Stomach (tissue), 9 donors: ENCODE results near the gene PRRX1. TPM values are rescaled to one million over a fixed set of nuclear protein-coding genes. Genes with fewer than 3 reads are reported as not detected.

Source experiments
- DNase-seq, 2 donors: peaks; one replicate each; pipeline versions ENCODE4 v3.0.0 to v3.0.0-alpha.2; 2013 to 2019
- H3K27ac ChIP-seq, 5 donors: fragments of 200-600 bp in 4 of 5; sonication (generic) in 4 of 5; one replicate each; pipeline ENCODE4 v1.5.1; 2013 to 2019; ENCODE audit warnings: mild to moderate bottlenecking in 1 of 5, moderate library complexity in 1 of 5
- H3K27me3 ChIP-seq, 3 donors: fragments of 200-600 bp; sonication (generic); one replicate each; pipeline ENCODE4 v1.5.1; 2017 to 2019; ENCODE audit warnings: mixed run types in 1 of 3
- H3K36me3 ChIP-seq, 4 donors: fragments of 200-600 bp; sonication (generic); 1 replicate in 3 of 4; 2 replicates in 1 of 4; pipeline ENCODE4 v1.5.1; 2016 to 2019
- H3K4me1 ChIP-seq, 4 donors: fragments of 200-600 bp; sonication (generic); one replicate each; pipeline ENCODE4 v1.5.1; 2016 to 2019
- H3K4me3 ChIP-seq, 4 donors: fragments of 200-600 bp; sonication (generic) in 3 of 4; one replicate each; pipeline ENCODE4 v1.5.1; 2016 to 2019; ENCODE audit warnings: mild to moderate bottlenecking in 1 of 4
- H3K9me3 ChIP-seq, 4 donors: fragments of 200-600 bp; sonication (generic); one replicate each; pipeline ENCODE4 v1.5.1; 2016 to 2019
- CTCF ChIP-seq, 7 experiments: fragments of 450-650 bp in 4 of 7; fragments of 200-600 bp in 3 of 7; sonication (generic) in 3 of 7; IDR thresholded peaks; one replicate each; pipeline ENCODE4 v1.5.1; 2016 to 2019; ENCODE audit warnings: antibody characterized with exemption in 7 of 7, control low read depth in 2 of 7, mild to moderate bottlenecking in 1 of 7
- EP300 ChIP-seq: sonication (generic); formaldehyde crosslinking; IDR thresholded peaks from one replicate; pipeline ENCODE4 v1.6.1; 2017; ENCODE audit warnings: antibody characterized with exemption
- POLR2A ChIP-seq, 4 donors: fragments of 450-650 bp; IDR thresholded peaks; one replicate each; pipeline ENCODE4 v1.6.1; 2016; ENCODE audit warnings: antibody characterized with exemption in 4 of 4, control low read depth in 2 of 4, mild to moderate bottlenecking in 1 of 4, moderate library complexity in 1 of 4
- POLR2AphosphoS5 ChIP-seq, 3 donors: sonication (generic); formaldehyde crosslinking; IDR thresholded peaks; one replicate each; pipeline ENCODE4 v1.6.1; 2016; ENCODE audit warnings: antibody characterized with exemption in 3 of 3
- WGBS, 5 donors: extraction: QIAGEN DNeasy Blood & Tissue Kit in 3 of 5; methylation state at CpG; one replicate each; pipeline versions ENCODE4 v1.1.5 to v1.1.7; 2013 to 2018; 5-methylcytosine and 5-hydroxymethylcytosine counted together
- intact Hi-C: fragments of 100-400 bp; cut with DNase I; formaldehyde crosslinking; loops from one replicate; pipeline ENCODE4 v1.15.1; 2023; ENCODE audit warnings: low total_unique reads
- polyA plus RNA-seq, 3 donors: library from polyadenylated mRNA; stranded (reverse); fragments of 200-250 nt; gene quantifications; one replicate each; pipeline ENCODE4 v1.2.3, GENCODE V29; 2013
- total RNA-seq, 5 donors: library from RNA; depleted of rRNA; stranded (reverse); fragments of >200 nt; gene quantifications; one replicate each; pipeline versions ENCODE4 v1.1.0 to v1.2.3, GENCODE V29; 2014 to 2016
- donor health status: healthy with polysubstance abuse.
- donor health status: Bipolar disorder and iron deficiency.
- donor health status: healthy.

The PRRX1 gene
- total and polyA plus RNA-seq, 8 donors, result 0.45 to 8.3 (median 1.3) TPM

- peaks cover 0 to 8% (median 4%) of the 10 kb centered on the region in 4 donors for H3K9me3 ChIP-seq
- no peaks in the 10 kb centered on the region for H3K27me3 ChIP-seq
- no peaks in the 10 kb centered on the region for H3K4me1 ChIP-seq
- intact Hi-C loops, result no loop called here
- 84 to 96% (median 92%) methylated on average over 1 of the region's 1 CpG for WGBS, 5 donors
- no peak overlapping the region for H3K27ac ChIP-seq
- no peak overlapping the region for H3K4me3 ChIP-seq
- DNase-seq, result no peak
- TF ChIP-seq POLR2A (IDR thresholded peaks at IDR 0.05), result no peak
- no peak for TF ChIP-seq CTCF (IDR thresholded peaks at IDR 0.05)
- TF ChIP-seq EP300, result no peak
- no peak for TF ChIP-seq POLR2AphosphoS5 (IDR thresholded peaks at IDR 0.05)
- no peaks in the 10 kb centered on the region for H3K36me3 ChIP-seq
These were observed 75.9 kb downstream of the PRRX1 start for GRCh38 chr1:170739803-170740202.

GRCh38 chr1:170741678-170742077, 77.7 kb downstream of the PRRX1 start:
- 78 to 85% (median 81%) methylated on average over 4 of the region's 4 CpGs for WGBS, 5 donors
- no peaks in the 10 kb centered on the region for H3K27me3 ChIP-seq
- H3K27ac ChIP-seq, result no peak overlapping the region
- no peaks in the 10 kb centered on the region for H3K36me3 ChIP-seq
- no peak for TF ChIP-seq POLR2AphosphoS5 (IDR thresholded peaks at IDR 0.05)
- TF ChIP-seq EP300, result no peak
- no peak for TF ChIP-seq POLR2A (IDR thresholded peaks at IDR 0.05)
- TF ChIP-seq CTCF (IDR thresholded peaks at IDR 0.05), result no peak
- H3K9me3 ChIP-seq, result peaks cover 0 to 8% (median 4%) of the 10 kb centered on the region in 4 donors
- intact Hi-C loops, result no loop called here
- no peak for DNase-seq
- no peak overlapping the region for H3K4me3 ChIP-seq
- no peaks in the 10 kb centered on the region for H3K4me1 ChIP-seq

- Histone ChIP-seq H3K4me1 (no peaks in the 10 kb centered on the region), H3K27me3 (no peaks in the 10 kb centered on the region), H3K36me3 (no peaks in the 10 kb centered on the region), H3K4me3 (no peak overlapping the region), H3K27ac (no peak overlapping the region), H3K9me3 (peaks cover 0 to 8% (median 4%) of the 10 kb centered on the region in 4 donors)
- intact Hi-C loops, result no loop called here
- WGBS, 5 donors, result 79 to 91% (median 89%) methylated on average over 5 of the region's 5 CpGs
- no peak for TF ChIP-seq POLR2A (IDR thresholded peaks at IDR 0.05)
- TF ChIP-seq CTCF (IDR thresholded peaks at IDR 0.05), result no peak
- TF ChIP-seq EP300, result no peak
- TF ChIP-seq POLR2AphosphoS5 (IDR thresholded peaks at IDR 0.05), result no peak
- DNase-seq, result no peak
These were observed 78.7 kb downstream of the PRRX1 start for GRCh38 chr1:170742600-170742999.

- WGBS, 5 donors, result 75 to 95% (median 88%) methylated on average over 1 of the region's 1 CpG
- H3K4me1 ChIP-seq, result no peaks in the 10 kb centered on the region
- H3K27ac ChIP-seq, result no peak overlapping the region
- peaks cover 0 to 8% (median 4%) of the 10 kb centered on the region in 4 donors for H3K9me3 ChIP-seq
- no peak for TF ChIP-seq POLR2AphosphoS5 (IDR thresholded peaks at IDR 0.05)
- no peak for TF ChIP-seq CTCF (IDR thresholded peaks at IDR 0.05)
- no peak for TF ChIP-seq EP300
- no peak for TF ChIP-seq POLR2A (IDR thresholded peaks at IDR 0.05)
- H3K36me3 ChIP-seq, result no peaks in the 10 kb centered on the region
- no peak overlapping the region for H3K4me3 ChIP-seq
- DNase-seq, result no peak
- H3K27me3 ChIP-seq, result no peaks in the 10 kb centered on the region
- intact Hi-C loops, result no loop called here
These were observed 79.2 kb downstream of the PRRX1 start for GRCh38 chr1:170743083-170743482.
